Right renal pelvis (tissue), 4 donors: Measurements from ENCODE around the gene KLF7. TPM values are rescaled to one million over a fixed set of nuclear protein-coding genes. Genes with fewer than 3 reads are reported as not detected.
"Not testable (repeated sequence)": the region's sequence is repeated elsewhere in the genome, so short reads cannot be mapped to it uniquely, and the experiment has no call there.

Source experiments
- DNase-seq, 4 donors: peaks; one replicate each; pipeline ENCODE4 v3.0.0-alpha.2; 2013; ENCODE audit warnings: low read depth in 4 of 4, low spot score in 3 of 4, missing footprints in 1 of 4
- polyA plus RNA-seq, 4 donors: library from polyadenylated mRNA; unstranded; fragments of 120-200 nt; gene quantifications; one replicate each; pipeline ENCODE4 v1.2.1, GENCODE V29; 2013; ENCODE audit not compliant: insufficient read length in 4 of 4

KLF7 gene
- polyA plus RNA-seq, 4 donors: 21.0 to 25.4 (median 22.2) TPM

- no peak for DNase-seq
Observed at GRCh38 chr2:207038299-207038698, 127.4 kb downstream of the KLF7 start.

GRCh38 chr2:207037896-207038295, 127.9 kb downstream of the KLF7 start:
- DNase-seq: no peak

- not testable (repeated sequence) for DNase-seq
Observed at GRCh38 chr2:207037023-207037422, 128.7 kb downstream of the KLF7 start.

GRCh38 chr2:207035875-207036274, 129.9 kb downstream of the KLF7 start:
- no peak for DNase-seq

- DNase-seq: no peak
Observed at GRCh38 chr2:207032490-207032889, 133.3 kb downstream of the KLF7 start.

Other genes with a start within 250 kb of the KLF7 start
- 1 to 10 TPM; 1.1 to 1.2 (median 1.1) TPM for gene CPO, start 226.4 kb downstream of the KLF7 start, polyA plus RNA-seq